GM21528 (cell line): ENCODE results near the gene GNAQ.
A peak's percentile ranks its signal among the peaks of the same experiment; 100 is the strongest.

Experiments used
- ATAC-seq: cut with Tn5 transposase; IDR thresholded peaks from one replicate; pipeline ENCODE4 v1.9.1; 2021; ENCODE audit warnings: mild to moderate bottlenecking, moderate library complexity; ENCODE audit not compliant: unreplicated experiment, low FRiP score

Gene GNAQ

DNA sequence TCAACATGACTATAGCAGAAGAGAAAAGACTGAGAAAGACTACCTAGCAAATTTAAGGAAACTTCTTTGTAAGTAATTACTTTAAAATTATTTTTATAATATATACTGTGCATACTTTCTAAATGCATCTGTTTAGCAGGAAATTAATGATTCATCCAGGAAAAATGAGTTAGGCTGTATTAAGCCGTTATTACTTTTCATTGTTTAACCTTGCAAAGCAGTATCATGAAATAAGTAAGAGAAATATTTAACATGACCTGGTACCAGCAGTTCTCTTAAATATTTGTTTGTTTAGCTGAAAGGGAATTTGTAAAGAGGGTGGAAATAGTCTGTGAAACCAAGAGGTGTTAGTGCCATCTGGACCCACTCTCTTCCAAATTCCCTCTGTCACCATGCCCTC lies 175.0 kb downstream of the GNAQ start:
- ATAC-seq, result no peak

DNA sequence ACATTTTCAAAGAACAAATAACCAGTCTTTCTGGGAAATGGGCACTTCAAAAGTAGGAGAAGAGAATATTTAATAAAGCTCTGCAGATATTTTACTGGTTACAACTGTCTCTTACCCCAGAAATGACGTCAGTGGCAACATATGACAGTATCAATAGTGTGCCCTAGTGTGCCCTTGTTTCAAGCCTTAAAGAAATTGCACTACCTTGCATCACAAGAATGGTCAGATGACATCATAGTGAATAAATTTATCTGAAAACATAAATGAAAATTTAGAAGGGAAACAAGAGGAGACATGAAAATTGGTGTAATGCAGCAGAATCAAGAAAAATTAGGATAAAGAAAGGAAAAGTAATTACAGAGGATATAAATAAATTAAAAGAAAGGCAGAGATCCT lies 176.7 kb downstream of the GNAQ start:
- ATAC-seq, result no peak

DNA sequence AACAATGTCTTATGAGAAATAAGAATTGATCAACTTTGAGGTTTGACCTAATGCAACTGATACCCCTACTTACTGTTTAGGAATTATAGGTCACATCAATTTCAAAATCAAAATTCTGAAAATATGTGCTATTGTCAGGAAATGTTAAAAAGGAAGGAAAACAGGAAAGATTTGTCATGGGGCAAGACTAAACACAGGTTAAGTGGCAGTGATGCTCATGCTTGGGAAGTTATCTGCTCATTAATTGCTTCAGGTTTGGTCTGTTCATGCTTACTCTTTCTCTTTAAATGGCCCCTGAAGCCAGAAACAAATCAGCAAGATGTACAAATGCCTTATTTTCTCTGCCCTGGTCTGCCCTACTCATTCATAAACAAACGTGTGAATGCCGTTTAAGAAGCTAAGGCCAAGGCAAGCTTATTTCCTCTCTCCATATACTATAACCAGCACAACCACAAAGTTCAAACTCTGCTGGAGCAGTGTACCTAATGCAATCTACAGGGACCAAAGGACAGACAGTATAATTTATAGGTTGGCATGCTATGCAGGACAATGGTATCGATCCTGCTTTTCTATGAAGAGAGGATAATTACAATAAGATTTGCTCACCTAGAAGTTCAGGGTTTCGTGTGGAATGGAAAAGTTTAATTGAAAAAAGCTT lies 177.2 kb downstream of the GNAQ start:
- ATAC-seq, result no peak

DNA sequence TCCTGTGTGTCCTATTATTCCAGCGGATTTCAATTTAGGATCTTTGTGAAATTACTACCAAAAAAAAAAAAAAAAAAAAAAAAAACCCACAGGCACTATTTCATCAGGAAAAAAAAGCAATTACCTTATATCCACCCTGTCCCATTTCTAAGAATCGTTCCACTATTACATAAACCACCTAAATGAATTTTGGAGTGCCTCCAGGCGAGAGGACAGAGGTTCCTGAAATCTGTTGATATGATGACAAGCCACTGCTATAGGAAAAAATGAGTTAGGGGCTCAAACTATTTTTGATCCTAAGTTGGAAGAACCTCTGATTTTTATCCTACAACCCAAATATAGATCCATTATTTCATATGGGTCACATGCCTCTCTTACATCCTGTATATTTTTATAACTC lies 177.9 kb downstream of the GNAQ start:
- ATAC-seq, result no peak

DNA sequence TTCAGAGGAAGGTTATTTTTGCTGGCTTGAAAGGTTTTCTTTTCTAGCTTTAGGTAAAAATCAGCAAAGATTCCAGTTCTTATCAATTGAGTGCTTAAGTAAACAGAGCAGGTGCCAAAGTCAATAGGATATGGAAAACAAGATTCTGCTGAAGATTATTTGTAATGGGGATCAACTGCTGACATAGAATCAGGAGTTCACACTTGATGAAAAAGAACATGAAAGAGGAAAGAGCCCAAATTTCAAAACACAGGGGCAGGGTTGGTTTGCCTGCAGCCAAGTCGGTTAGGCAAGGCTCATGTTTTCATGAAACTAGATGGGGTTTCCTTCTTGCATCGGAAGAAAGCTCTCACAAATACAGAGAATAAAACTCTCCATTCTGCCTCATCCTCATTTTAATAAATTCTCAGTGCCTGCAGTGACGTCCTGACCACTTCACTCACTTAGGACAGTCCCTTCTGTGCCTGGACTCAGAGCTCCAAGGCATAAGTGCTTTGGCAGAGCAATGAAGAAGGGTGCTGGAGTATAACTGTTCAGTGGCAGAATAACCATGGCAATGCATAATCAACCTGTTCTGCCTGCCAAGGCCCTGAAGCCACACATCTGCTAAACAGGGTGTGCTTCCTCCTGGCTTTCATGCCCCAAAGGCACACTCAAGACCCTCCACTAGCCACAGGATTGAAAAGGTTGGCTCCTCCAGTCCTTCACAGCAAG lies 179.6 kb downstream of the GNAQ start:
- no peak for ATAC-seq

DNA sequence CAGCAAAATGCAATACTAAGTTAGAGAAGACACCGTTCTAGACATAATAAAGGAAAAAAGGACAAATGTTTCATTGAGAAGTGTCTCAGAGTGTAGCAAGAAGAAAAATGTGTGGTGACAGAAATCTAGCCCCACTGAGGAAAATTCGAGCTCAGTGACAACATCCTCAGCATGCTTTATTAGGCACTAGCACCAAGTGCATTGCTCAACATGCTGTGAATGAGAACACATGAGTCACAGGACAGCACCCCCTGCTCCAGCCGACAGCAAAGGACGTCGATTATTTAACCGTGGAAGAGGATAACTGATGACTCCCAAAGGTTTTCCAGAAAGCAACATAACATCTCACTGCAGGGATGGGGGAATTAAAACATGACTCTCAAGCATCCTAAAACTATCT lies 182.7 kb downstream of the GNAQ start:
- ATAC-seq, result no peak

DNA sequence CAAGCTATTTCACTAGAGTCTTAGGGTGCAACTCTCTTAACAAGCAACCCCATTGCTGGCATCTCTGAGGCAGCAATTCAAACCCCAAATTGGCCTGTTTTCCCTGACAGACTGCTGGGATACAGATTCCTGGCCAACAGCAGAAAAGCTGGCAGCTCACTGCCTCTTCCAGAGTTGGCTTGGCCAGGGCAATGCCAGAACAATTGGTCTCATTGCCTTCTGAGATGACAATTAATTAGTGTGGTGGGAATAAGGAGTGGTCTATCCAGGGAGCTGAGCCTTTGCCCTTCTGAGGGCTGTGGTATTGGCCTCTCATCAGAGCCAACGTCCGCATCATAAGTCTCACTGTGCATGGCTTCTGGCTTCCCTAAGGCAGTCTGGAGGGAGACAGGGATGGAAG lies 183.2 kb downstream of the GNAQ start:
- ATAC-seq, result no peak

DNA sequence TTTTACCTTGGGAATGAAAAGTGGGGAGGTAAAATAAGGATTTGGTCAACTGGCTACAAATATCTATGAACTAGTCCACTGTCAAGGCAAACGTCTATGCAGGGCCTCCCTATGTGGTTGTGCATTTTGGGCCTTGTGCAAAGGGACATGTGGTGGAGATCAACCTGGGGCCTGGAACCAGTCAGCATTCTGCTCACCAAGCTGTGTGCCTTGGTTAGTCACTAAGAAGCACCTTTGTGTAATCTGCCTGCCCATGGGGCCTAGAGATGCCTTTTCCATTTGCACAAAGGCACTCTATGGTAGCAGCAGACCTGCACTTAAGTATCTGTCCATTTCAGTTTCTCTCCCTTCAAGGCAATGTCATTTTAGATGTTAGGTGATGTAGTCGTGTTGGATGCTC lies 184.0 kb downstream of the GNAQ start:
- no peak for ATAC-seq

DNA sequence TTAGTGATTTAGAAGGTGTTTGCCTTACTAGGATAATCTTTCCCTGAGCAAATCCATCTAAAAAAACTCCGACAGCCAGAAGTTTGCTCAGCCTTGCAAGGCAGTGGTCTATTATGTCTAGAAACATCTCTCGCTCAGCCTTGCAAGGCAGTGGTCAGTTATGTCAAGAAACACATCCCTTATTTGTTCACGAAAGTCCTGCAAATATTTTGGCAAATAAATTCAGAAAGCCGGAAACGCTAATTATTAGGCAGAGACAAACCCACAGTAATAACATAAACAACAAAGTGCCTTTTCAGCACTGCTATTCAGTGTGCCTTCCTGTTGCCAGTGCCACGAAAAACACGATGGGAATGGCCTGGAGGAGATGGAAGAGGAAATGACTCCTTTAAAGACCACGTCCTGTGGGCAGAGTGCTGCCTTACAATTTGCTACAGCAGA lies 184.5 kb downstream of the GNAQ start:
- ATAC-seq, result no peak

DNA sequence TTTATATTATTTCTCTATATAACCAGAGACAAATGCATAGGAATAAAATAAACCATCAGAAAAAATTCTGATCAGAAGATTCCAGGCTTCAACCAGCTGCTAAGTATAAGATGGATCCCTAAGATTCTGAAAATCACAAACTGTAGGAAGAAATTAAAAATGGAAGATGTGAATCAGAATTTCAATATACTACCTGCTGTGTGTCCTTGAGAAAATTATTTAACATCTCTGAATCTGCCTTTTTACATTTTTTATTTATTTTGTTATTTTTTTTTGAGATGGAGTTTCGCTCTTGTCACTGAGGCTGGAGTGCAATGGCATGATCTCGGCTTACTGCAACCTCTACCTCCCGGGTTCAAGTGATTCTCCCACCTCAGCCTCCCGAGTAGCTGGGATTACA lies 187.2 kb downstream of the GNAQ start:
- no peak for ATAC-seq

DNA sequence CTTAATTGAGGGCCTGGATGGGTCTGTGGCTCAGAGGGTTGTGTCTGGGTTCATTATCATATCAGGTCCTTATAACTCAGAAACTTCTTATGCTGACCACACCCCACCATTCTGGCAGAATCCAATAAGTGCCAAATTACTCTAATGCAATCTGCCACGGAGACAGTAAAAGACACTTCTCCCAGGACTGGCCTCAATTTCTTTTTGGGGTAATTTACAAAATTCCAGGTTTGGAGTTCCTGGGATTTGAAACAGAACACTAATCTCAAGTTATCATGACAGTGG lies 187.8 kb downstream of the GNAQ start:
- no peak for ATAC-seq

DNA sequence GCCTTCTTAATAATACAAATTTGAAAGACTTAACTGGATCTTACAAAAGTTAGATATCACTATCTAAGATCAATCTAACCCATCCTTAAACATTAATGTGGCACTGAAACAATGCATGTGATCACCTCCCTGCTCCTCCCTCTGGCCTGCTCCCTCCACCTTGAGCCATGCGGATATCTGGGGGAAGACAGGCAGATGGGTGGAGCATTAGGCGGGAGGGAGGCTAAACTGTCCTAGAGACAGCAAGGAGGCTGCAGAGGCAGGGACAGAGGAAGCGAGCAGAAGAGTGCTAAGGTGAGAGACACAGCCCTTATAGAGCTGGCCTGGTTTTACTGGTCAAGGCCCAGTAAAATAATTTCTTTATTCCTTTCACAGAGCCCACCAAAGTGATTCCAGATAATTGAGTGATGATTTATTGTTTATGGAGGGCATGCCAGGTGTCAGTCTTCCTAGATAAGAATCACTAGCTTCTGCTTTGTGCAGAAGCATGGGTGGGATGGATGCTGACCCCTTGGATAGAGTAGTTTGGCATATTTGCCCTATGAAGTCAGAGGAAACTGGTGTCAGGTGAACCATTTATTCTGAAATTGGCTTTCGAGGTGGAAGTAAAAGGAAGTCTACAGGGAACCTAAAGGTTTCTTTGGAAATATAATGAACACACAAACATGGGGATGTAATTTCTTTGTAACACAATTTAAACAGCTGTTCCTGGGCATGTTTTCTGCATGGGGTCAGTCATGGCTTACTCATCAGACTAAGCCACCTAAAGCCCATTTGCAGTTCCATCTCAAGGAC lies 188.3 kb downstream of the GNAQ start:
- no peak for ATAC-seq

DNA sequence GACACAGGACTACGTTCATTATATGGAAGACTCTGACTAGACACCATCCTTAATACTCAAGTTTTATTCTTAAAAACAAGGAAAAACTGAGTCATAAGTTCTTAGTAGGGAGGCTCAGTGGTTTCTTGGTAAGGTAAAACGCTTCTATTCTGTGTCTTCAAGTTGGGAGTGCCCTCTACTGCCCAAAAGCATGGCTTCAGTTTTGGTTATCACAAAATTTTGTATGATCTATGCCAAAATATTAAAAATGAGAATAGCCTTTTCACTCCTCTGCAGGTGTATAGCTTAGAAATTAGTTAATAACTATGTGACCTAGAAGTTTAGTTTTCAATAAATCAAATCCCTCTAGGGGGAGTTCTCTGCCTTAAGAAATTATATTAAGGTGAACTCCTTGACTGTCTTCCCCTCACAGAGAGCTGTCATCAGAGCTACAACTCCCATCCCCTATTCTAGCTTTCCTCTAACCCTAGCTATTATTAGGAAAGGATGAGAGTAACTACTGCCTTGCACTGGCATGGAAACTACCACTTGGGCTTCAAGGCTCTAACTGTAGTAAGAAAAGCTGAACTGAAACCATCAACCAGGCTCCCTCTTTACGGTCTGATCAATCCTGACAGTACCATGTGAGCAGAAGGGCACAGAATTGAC lies 189.7 kb downstream of the GNAQ start:
- ATAC-seq, result peak; percentile 87

DNA sequence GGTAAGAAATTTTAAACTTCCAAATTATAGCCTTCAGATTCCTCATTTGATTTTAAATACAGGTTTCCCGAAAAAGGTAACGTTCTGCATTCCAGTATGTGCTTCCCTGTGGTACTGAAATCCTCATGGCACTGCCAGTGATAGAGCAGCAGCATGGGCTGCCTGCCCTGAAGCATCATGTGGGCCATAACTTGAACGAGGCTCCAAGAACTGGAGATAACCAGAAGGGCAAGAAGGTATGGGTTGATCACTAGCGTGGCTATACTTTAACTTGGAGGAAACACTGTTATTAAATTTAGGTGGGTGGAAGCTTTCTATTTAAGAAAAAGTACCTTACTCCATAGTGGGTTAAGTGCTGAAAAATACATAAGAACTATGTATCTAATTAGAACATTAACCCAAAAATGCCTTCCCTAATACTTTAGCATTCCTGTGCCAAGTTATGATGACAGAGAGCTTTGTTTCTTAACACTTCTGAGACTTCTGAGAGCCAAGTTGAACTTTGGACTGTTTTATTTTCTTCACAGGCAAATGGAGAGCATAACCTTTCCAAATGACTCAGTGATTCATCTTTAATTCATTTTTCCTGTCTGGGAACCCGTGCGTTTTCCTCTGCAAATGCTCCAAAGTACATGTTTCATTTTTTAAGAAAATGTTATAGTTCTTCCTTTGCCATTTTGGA lies 192.0 kb downstream of the GNAQ start:
- no peak for ATAC-seq

DNA sequence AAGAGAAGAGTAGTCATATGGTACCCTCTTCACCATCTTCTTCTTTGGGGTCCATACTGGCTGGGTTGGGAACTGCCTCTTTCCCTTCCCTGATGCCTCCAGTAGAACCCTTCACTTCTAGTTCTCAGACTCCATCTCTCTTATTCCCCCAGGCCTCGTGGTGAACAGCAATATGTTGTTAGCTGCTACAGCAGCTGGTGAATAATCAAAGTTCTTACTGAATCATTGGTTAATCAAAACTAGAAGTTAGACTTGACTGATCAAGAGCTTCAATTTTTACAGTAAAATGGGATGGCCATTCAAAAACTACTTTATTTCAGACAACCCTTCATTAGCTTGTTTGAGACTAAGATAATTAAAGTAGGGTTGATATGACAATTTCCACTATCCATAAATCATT lies 192.6 kb downstream of the GNAQ start:
- no peak for ATAC-seq

DNA sequence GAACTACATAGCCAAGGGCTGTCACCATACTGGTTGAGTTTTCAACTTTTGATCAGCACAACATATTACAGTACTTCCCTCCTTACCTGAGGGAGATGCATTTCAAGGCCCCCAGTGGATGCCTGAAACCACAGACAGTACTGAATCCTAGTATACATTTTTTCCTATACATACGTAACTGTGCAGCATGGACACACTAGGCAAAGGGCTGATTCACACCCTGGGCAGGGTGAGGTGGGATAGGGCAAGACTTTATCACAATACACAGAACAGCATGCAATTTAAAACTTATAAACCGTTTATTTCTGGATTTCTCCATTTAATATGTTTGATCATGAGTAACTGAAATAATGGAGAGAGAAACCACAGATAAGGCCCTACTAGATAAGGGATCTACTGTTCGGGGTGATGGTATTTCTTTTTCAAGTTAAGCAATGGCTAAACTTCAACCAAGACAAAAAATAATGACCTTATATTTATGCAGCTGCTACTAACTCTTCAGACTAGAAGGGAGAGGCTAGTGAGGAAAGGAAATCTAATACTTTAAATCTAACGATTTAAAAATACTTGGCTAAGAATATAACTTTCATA lies 196.6 kb downstream of the GNAQ start:
- no peak for ATAC-seq

DNA sequence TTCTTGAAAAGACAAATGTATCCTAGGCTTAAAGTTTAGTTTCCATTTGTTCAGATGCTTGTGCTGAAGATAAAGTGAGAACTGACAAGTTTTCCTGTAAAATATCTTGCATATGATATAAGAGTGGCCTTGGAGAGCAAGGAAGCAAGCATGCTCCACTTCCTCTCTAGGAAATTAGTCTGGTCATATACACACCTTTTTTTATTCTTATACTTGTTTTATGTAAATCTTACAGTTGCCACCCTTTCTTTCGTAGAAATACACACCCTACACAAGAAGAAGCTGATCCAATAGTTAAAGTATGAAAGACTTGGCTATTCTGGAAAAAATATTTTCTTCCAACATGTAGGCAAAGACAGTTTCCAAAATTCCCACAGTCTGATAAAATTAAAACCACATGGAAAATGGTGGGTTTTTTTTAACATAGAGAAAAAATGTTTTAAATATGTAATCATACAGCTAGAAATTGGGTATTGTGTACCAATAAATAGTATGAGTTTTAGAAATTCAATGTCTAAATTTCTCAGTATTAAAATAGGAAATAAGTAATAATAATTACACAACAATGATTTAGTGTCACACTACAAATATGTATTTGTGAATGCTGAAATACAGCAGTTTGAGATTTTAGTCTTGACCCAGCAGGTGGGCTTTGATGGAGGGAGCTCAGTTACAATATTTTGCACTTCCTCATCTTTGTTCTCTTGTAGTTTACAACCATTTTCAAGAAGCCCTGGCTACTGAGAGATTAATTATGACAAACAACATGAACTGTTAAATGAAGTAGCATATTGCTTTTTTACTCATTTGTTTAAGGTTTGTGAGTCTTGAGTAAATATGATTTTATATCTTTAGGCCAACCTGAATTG lies 197.8 kb downstream of the GNAQ start:
- no peak for ATAC-seq

DNA sequence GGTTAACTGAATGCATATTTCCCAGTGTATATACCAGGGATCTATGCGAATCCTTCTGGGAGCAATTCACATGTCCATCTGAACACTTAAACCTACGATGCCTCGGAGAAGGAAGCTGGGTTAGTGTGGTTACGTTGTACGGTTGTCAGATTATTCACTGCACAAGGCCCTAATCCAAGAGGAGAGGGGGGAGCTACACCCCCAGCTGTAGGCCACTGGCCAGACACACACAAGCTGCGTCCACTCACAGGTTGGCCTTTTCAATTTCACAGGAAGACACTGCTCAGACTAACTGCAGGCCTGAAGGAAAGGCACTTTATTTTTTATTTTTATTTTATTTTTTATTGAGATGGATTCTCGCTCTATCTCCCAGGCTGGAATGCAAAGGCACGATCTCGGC lies 199.0 kb downstream of the GNAQ start:
- ATAC-seq, result no peak

DNA sequence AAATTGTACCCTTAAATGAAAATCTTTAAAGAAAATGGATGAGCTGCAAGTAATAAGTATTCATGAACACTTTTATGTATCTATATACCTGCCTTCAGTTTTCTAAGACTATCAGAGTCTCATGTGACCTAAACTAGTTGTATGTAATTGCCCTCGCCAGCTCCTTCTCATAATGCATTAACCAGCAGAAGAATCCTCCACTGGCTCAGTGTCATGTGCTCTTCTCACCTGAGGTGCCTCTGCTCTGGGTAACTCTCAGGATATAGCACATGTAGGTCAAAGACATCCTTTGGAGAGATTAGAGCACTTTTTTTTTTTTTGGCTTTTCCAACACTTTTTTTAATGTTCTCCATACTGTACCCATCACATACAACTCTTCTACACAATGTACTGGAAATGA lies 199.8 kb downstream of the GNAQ start:
- no peak for ATAC-seq
